Neural cell (in vitro differentiated cells): Measurements from ENCODE around the gene SH3PXD2A.

Source experiments
- EP300 ChIP-seq: fragments of 450-650 bp; conservative IDR thresholded peaks from 2 replicates; pipeline ENCODE4 v1.6.1; 2014; ENCODE audit warnings: antibody characterized with exemption, mild to moderate bottlenecking, moderate library complexity; ENCODE audit not compliant: poor library complexity, severe bottlenecking
- EZH2 ChIP-seq: fragments of 200-600, 300-800 bp; shearing (Covaris generic), sonication (generic); IDR thresholded peaks from 2 replicates; pipeline ENCODE4 v1.6.1; 2014; ENCODE audit warnings: antibody characterized with exemption, low read length, borderline replicate concordance, mild to moderate bottlenecking; ENCODE audit not compliant: insufficient read depth, poor library complexity, severe bottlenecking
- MXI1 ChIP-seq: fragments of 450-650 bp; conservative IDR thresholded peaks from 2 replicates; pipeline ENCODE4 v1.6.1; 2014; ENCODE audit warnings: antibody characterized with exemption, mild to moderate bottlenecking; ENCODE audit not compliant: poor library complexity, severe bottlenecking
- POLR2AphosphoS5 ChIP-seq: IDR thresholded peaks from 2 replicates; pipeline ENCODE4 v1.6.1; 2012
- SMC3 ChIP-seq: fragments of 450-650 bp; conservative IDR thresholded peaks from 2 replicates; pipeline ENCODE4 v1.6.1; 2014; ENCODE audit warnings: antibody characterized with exemption, mild to moderate bottlenecking, moderate library complexity; ENCODE audit not compliant: poor library complexity
- TAF1 ChIP-seq: IDR thresholded peaks from 2 replicates; pipeline ENCODE4 v1.6.1; 2012; ENCODE audit warnings: low read depth
- TF ChIP-seq, protein P1 (sequence below): fragments of 450-650 bp; IDR thresholded peaks from 2 replicates; pipeline ENCODE4 v1.5.1; 2014; ENCODE audit warnings: antibody characterized with exemption, mild to moderate bottlenecking, moderate library complexity; ENCODE audit not compliant: poor library complexity, severe bottlenecking
- TF ChIP-seq, protein P2 (sequence below): IDR thresholded peaks from 2 replicates; pipeline ENCODE4 v1.6.1; 2012; ENCODE audit warnings: borderline replicate concordance

DNA sequence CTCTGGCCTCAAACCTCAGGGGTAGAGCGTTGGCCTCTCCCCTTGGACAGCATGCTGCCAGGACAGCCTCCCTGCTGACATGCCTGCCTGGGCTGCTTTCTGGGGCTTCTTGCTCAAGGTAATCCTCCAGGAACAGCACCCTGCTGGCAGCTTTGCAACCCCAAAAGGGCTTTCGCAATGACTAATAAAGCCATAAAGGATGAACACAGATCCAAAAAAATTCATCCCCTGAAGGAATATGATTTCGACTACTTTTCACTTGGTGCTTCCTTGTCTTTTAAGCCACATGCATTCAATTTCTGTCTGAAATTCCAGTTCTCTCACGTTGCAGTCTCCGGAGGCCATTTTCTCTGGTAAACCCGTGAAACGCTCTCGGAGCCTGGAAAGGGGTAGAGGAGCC is 15.1 kb upstream of the SH3PXD2A start:
- TF ChIP-seq, protein P1, sequence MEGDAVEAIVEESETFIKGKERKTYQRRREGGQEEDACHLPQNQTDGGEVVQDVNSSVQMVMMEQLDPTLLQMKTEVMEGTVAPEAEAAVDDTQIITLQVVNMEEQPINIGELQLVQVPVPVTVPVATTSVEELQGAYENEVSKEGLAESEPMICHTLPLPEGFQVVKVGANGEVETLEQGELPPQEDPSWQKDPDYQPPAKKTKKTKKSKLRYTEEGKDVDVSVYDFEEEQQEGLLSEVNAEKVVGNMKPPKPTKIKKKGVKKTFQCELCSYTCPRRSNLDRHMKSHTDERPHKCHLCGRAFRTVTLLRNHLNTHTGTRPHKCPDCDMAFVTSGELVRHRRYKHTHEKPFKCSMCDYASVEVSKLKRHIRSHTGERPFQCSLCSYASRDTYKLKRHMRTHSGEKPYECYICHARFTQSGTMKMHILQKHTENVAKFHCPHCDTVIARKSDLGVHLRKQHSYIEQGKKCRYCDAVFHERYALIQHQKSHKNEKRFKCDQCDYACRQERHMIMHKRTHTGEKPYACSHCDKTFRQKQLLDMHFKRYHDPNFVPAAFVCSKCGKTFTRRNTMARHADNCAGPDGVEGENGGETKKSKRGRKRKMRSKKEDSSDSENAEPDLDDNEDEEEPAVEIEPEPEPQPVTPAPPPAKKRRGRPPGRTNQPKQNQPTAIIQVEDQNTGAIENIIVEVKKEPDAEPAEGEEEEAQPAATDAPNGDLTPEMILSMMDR, result no peak
- TF ChIP-seq MXI1, result no peak
- no peak for TF ChIP-seq TAF1
- TF ChIP-seq EP300, result no peak
- TF ChIP-seq, protein P2, sequence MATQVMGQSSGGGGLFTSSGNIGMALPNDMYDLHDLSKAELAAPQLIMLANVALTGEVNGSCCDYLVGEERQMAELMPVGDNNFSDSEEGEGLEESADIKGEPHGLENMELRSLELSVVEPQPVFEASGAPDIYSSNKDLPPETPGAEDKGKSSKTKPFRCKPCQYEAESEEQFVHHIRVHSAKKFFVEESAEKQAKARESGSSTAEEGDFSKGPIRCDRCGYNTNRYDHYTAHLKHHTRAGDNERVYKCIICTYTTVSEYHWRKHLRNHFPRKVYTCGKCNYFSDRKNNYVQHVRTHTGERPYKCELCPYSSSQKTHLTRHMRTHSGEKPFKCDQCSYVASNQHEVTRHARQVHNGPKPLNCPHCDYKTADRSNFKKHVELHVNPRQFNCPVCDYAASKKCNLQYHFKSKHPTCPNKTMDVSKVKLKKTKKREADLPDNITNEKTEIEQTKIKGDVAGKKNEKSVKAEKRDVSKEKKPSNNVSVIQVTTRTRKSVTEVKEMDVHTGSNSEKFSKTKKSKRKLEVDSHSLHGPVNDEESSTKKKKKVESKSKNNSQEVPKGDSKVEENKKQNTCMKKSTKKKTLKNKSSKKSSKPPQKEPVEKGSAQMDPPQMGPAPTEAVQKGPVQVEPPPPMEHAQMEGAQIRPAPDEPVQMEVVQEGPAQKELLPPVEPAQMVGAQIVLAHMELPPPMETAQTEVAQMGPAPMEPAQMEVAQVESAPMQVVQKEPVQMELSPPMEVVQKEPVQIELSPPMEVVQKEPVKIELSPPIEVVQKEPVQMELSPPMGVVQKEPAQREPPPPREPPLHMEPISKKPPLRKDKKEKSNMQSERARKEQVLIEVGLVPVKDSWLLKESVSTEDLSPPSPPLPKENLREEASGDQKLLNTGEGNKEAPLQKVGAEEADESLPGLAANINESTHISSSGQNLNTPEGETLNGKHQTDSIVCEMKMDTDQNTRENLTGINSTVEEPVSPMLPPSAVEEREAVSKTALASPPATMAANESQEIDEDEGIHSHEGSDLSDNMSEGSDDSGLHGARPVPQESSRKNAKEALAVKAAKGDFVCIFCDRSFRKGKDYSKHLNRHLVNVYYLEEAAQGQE, result no peak
- TF ChIP-seq SMC3, result no peak
- no peak for TF ChIP-seq EZH2
- TF ChIP-seq POLR2AphosphoS5, result no peak
